GM12878 (cell line): ENCODE results near the gene SIDT2. TPM values are rescaled to one million over a fixed set of nuclear protein-coding genes. Genes with fewer than 3 reads are reported as not detected.

Experiments used
- EED ChIP-seq: sonication (generic); IDR thresholded peaks from 2 replicates; pipeline ENCODE4 v1.6.1; 2016; ENCODE audit warnings: antibody characterized with exemption, low read depth
- IKZF1 ChIP-seq: fragments of 450-650 bp; conservative IDR thresholded peaks from 2 replicates; pipeline ENCODE4 v1.6.1; 2017; ENCODE audit warnings: antibody characterized with exemption, mild to moderate bottlenecking
- KAT2A ChIP-seq: conservative IDR thresholded peaks from 2 replicates; pipeline ENCODE4 v1.6.1; 2011; ENCODE audit warnings: low read depth, low read length; ENCODE audit not compliant: control insufficient read depth
- SPI1 ChIP-seq: IDR thresholded peaks from 2 replicates; pipeline ENCODE4 v1.6.1; 2011; ENCODE audit warnings: low read depth, mild to moderate bottlenecking, low read length, moderate library complexity, borderline replicate concordance; ENCODE audit not compliant: insufficient read depth
- SUZ12 ChIP-seq: fragments of 200-600 bp; sonication (generic); IDR thresholded peaks from one replicate; pipeline ENCODE4 v1.6.1; 2018; ENCODE audit warnings: antibody characterized with exemption, mild to moderate bottlenecking; ENCODE audit not compliant: unreplicated experiment
- ZNF207 ChIP-seq: fragments of 450-650 bp; IDR thresholded peaks from 2 replicates; pipeline ENCODE4 v1.6.1; 2014; ENCODE audit warnings: antibody characterized with exemption, mild to moderate bottlenecking, borderline replicate concordance
- ZZZ3 ChIP-seq: IDR thresholded peaks from 2 replicates; pipeline ENCODE4 v1.6.1; 2011; ENCODE audit warnings: low read depth; ENCODE audit not compliant: control insufficient read depth, insufficient read length
- polyA plus RNA-seq, 11 experiments: library from polyadenylated mRNA; depleted of rRNA in 4 of 11; unstranded in 6 of 11; stranded (reverse) in 5 of 11; fragments of >200 nt; fragmentation: Nextera tagmentation in 4 of 11; fragmentation: Illumina TruSeq in 1 of 11; extraction: Ambion mirVana in 4 of 11; extraction: Trizol in 1 of 11; gene quantifications; 1 replicate in 1 of 11; 2 replicates in 10 of 11; pipeline versions ENCODE4 v1.2.1 to v1.2.3, GENCODE V29; 2011 to 2016; ENCODE audit warnings: inconsistent platforms in 2 of 11, missing spikeins in 2 of 11, low read depth in 1 of 11
- total RNA-seq, 4 experiments: library from RNA; depleted of rRNA in 3 of 4; stranded (reverse); fragments of >200 nt in 3 of 4; fragmentation: Illumina TruSeq in 1 of 4; extraction: Trizol in 1 of 4; gene quantifications; 2 replicates each; pipeline versions ENCODE4 v1.2.1 to v1.2.3, GENCODE V29; 2013 to 2021
- TF ChIP-seq, protein P1 (sequence below): IDR thresholded peaks from 2 replicates; pipeline ENCODE4 v1.6.1; 2011; ENCODE audit warnings: borderline replicate concordance, low read depth, mild to moderate bottlenecking, moderate library complexity, mixed read lengths, low read length; ENCODE audit not compliant: insufficient read depth; ENCODE audit errors: extremely low read length
- TF ChIP-seq, protein P2 (sequence below): fragments of 450-650 bp; formaldehyde crosslinking; IDR thresholded peaks from 2 replicates; pipeline ENCODE4 v1.4.0; 2020; ENCODE audit warnings: mild to moderate bottlenecking, moderate library complexity
- TF ChIP-seq, protein P3 (sequence below): fragments of 450-650 bp; conservative IDR thresholded peaks from 2 replicates; pipeline ENCODE4 v1.6.1; 2017; ENCODE audit warnings: mild to moderate bottlenecking, moderate library complexity
- TF ChIP-seq, protein P4 (sequence below): IDR thresholded peaks from 2 replicates; pipeline ENCODE4 v1.6.1; 2012; ENCODE audit warnings: improper control_type of control experiment, low read depth, low read length; ENCODE audit not compliant: insufficient replicate concordance
- TF ChIP-seq, protein P5 (sequence below): IDR thresholded peaks from 2 replicates; pipeline ENCODE4 v1.6.1; 2011; ENCODE audit warnings: borderline replicate concordance, low read depth, mild to moderate bottlenecking, moderate library complexity, low read length; ENCODE audit not compliant: insufficient read depth, poor library complexity, severe bottlenecking

The SIDT2 gene
- total and polyA plus RNA-seq, 10 of the 15 experiments (the other 5 are each of a cell fraction or from before 2014, with no cell fraction given): 4.9 to 23.9 (median 10.3) TPM

DNA sequence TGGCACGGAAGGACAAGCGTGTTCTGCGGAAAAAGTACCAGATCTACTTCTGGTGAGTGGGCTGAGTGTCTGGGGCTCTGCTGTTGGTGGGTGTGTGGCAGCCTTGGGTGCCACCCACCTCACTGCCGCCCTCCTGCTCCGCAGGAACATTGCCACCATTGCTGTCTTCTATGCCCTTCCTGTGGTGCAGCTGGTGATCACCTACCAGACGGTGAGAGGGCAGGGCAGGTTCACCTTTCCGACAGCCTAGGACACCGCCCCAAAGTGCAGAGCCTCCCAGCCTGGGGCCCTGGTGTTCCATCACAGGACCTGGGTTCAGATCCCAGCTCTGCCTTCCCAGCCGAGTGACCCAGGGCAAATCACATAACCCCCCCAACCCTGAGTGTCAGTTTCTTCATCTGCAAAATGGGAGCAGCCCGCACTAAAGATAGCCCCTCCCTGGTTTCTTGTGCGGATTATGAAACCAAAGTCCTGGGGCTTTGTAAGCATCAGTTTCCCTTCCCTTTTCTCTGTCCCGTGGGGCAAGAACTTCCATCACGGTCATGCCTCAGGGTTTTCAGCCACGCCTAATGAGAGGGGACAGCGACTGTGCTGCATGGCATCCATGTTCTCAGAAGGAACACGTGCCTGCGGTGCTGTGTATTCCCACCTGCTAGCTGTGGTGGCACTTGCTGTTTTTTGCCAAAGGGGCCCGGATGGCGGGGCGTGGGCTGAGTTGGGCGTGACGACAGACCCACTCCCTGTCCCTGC, 10.8 kb downstream of the SIDT2 start (continued):
- TF ChIP-seq SPI1: peak; percentile 90
- TF ChIP-seq, protein P1, sequence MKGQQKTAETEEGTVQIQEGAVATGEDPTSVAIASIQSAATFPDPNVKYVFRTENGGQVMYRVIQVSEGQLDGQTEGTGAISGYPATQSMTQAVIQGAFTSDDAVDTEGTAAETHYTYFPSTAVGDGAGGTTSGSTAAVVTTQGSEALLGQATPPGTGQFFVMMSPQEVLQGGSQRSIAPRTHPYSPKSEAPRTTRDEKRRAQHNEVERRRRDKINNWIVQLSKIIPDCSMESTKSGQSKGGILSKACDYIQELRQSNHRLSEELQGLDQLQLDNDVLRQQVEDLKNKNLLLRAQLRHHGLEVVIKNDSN: peak; percentile 39
- TF ChIP-seq SUZ12: no peak
- no peak for TF ChIP-seq KAT2A
- TF ChIP-seq ZNF207: no peak
- TF ChIP-seq, protein P2, sequence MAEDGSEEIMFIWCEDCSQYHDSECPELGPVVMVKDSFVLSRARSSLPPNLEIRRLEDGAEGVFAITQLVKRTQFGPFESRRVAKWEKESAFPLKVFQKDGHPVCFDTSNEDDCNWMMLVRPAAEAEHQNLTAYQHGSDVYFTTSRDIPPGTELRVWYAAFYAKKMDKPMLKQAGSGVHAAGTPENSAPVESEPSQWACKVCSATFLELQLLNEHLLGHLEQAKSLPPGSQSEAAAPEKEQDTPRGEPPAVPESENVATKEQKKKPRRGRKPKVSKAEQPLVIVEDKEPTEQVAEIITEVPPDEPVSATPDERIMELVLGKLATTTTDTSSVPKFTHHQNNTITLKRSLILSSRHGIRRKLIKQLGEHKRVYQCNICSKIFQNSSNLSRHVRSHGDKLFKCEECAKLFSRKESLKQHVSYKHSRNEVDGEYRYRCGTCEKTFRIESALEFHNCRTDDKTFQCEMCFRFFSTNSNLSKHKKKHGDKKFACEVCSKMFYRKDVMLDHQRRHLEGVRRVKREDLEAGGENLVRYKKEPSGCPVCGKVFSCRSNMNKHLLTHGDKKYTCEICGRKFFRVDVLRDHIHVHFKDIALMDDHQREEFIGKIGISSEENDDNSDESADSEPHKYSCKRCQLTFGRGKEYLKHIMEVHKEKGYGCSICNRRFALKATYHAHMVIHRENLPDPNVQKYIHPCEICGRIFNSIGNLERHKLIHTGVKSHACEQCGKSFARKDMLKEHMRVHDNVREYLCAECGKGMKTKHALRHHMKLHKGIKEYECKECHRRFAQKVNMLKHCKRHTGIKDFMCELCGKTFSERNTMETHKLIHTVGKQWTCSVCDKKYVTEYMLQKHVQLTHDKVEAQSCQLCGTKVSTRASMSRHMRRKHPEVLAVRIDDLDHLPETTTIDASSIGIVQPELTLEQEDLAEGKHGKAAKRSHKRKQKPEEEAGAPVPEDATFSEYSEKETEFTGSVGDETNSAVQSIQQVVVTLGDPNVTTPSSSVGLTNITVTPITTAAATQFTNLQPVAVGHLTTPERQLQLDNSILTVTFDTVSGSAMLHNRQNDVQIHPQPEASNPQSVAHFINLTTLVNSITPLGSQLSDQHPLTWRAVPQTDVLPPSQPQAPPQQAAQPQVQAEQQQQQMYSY: no peak
- TF ChIP-seq IKZF1: peak; percentile 75
- TF ChIP-seq, protein P3, sequence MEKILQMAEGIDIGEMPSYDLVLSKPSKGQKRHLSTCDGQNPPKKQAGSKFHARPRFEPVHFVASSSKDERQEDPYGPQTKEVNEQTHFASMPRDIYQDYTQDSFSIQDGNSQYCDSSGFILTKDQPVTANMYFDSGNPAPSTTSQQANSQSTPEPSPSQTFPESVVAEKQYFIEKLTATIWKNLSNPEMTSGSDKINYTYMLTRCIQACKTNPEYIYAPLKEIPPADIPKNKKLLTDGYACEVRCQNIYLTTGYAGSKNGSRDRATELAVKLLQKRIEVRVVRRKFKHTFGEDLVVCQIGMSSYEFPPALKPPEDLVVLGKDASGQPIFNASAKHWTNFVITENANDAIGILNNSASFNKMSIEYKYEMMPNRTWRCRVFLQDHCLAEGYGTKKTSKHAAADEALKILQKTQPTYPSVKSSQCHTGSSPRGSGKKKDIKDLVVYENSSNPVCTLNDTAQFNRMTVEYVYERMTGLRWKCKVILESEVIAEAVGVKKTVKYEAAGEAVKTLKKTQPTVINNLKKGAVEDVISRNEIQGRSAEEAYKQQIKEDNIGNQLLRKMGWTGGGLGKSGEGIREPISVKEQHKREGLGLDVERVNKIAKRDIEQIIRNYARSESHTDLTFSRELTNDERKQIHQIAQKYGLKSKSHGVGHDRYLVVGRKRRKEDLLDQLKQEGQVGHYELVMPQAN: 0 out of 2 replicates have a peak, but pooled peaks have one; percentile 54
- TF ChIP-seq EED: peak; percentile 76
- TF ChIP-seq, protein P4, sequence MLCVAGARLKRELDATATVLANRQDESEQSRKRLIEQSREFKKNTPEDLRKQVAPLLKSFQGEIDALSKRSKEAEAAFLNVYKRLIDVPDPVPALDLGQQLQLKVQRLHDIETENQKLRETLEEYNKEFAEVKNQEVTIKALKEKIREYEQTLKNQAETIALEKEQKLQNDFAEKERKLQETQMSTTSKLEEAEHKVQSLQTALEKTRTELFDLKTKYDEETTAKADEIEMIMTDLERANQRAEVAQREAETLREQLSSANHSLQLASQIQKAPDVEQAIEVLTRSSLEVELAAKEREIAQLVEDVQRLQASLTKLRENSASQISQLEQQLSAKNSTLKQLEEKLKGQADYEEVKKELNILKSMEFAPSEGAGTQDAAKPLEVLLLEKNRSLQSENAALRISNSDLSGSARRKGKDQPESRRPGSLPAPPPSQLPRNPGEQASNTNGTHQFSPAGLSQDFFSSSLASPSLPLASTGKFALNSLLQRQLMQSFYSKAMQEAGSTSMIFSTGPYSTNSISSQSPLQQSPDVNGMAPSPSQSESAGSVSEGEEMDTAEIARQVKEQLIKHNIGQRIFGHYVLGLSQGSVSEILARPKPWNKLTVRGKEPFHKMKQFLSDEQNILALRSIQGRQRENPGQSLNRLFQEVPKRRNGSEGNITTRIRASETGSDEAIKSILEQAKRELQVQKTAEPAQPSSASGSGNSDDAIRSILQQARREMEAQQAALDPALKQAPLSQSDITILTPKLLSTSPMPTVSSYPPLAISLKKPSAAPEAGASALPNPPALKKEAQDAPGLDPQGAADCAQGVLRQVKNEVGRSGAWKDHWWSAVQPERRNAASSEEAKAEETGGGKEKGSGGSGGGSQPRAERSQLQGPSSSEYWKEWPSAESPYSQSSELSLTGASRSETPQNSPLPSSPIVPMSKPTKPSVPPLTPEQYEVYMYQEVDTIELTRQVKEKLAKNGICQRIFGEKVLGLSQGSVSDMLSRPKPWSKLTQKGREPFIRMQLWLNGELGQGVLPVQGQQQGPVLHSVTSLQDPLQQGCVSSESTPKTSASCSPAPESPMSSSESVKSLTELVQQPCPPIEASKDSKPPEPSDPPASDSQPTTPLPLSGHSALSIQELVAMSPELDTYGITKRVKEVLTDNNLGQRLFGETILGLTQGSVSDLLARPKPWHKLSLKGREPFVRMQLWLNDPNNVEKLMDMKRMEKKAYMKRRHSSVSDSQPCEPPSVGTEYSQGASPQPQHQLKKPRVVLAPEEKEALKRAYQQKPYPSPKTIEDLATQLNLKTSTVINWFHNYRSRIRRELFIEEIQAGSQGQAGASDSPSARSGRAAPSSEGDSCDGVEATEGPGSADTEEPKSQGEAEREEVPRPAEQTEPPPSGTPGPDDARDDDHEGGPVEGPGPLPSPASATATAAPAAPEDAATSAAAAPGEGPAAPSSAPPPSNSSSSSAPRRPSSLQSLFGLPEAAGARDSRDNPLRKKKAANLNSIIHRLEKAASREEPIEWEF: no peak
- no peak for TF ChIP-seq ZZZ3
- TF ChIP-seq, protein P5, sequence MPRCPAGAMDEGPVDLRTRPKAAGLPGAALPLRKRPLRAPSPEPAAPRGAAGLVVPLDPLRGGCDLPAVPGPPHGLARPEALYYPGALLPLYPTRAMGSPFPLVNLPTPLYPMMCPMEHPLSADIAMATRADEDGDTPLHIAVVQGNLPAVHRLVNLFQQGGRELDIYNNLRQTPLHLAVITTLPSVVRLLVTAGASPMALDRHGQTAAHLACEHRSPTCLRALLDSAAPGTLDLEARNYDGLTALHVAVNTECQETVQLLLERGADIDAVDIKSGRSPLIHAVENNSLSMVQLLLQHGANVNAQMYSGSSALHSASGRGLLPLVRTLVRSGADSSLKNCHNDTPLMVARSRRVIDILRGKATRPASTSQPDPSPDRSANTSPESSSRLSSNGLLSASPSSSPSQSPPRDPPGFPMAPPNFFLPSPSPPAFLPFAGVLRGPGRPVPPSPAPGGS: no peak
